IPS DF 4.7 (cell line): ENCODE data around the gene LRRC4C.

Experiments
- DNase-seq: peaks from one replicate; pipeline ENCODE4 v3.0.0-alpha.2; 2013; ENCODE audit warnings: low spot score; ENCODE audit errors: extremely low read depth

LRRC4C gene

GRCh38 chr11:41459465-41460401, at the start of gene LRRC4C:
TSS of gene LRRC4C (minus strand) at chr11:41459652.
- no peak for DNase-seq

GRCh38 chr11:41508121-41508520, 48.7 kb upstream of the LRRC4C start:
- DNase-seq, result no peak

GRCh38 chr11:41499429-41499828, 40.0 kb upstream of the LRRC4C start:
- no peak for DNase-seq

GRCh38 chr11:41498726-41499125, 39.3 kb upstream of the LRRC4C start:
- no peak for DNase-seq

GRCh38 chr11:41497974-41498373, 38.5 kb upstream of the LRRC4C start:
- peak; percentile 49 for DNase-seq

- DNase-seq, result no peak
Measured at GRCh38 chr11:41494716-41495115, 35.3 kb upstream of the LRRC4C start.

- no peak for DNase-seq
Measured at GRCh38 chr11:41486424-41486823, 27.0 kb upstream of the LRRC4C start.

- no peak for DNase-seq
Measured at GRCh38 chr11:41483956-41484355, 24.5 kb upstream of the LRRC4C start.

- no peak for DNase-seq
Measured at GRCh38 chr11:41479179-41479578, 19.7 kb upstream of the LRRC4C start.

- no peak for DNase-seq
Measured at GRCh38 chr11:41461057-41461681, 1.7 kb upstream of the LRRC4C start.

- DNase-seq, result no peak
Measured at GRCh38 chr11:41458641-41459040, 811 bp downstream of the LRRC4C start.

- no peak for DNase-seq
Measured at GRCh38 chr11:41458154-41458553, 1.3 kb downstream of the LRRC4C start.

GRCh38 chr11:41457216-41458014, 2.0 kb downstream of the LRRC4C start:
- DNase-seq, result no peak

GRCh38 chr11:41456269-41456668, 3.2 kb downstream of the LRRC4C start:
- DNase-seq, result no peak

- DNase-seq, result no peak
Measured at GRCh38 chr11:41451011-41451410, 8.4 kb downstream of the LRRC4C start.

GRCh38 chr11:41449483-41450050, 9.9 kb downstream of the LRRC4C start:
- DNase-seq, result no peak

GRCh38 chr11:41446566-41446965, 12.9 kb downstream of the LRRC4C start:
- DNase-seq, result no peak

GRCh38 chr11:41446107-41446506, 13.3 kb downstream of the LRRC4C start:
- no peak for DNase-seq

- no peak for DNase-seq
Measured at GRCh38 chr11:41437006-41437490, 22.4 kb downstream of the LRRC4C start.

- DNase-seq, result no peak
Measured at GRCh38 chr11:41435531-41435930, 23.9 kb downstream of the LRRC4C start.

GRCh38 chr11:41431784-41432183, 27.7 kb downstream of the LRRC4C start:
- no peak for DNase-seq
